IMR-90 (cell line): ENCODE data around the gene RPN2. TPM values are rescaled to one million over a fixed set of nuclear protein-coding genes. Genes with fewer than 3 reads are reported as not detected.

Source experiments
- ATAC-seq: fragments of 200-7000 bp; cut with Tn5 transposase; 2 replicates; pipeline ENCODE4 v1.9.1; 2020; ENCODE audit warnings: low read depth, mild to moderate bottlenecking, moderate library complexity
- BruUV-seq: library from RNA; stranded (reverse); fragments of 400-500 nt; replicated peaks from 2 replicates; lab custom pipeline; 2021; lab: Mats Ljungman, UMichigan
- CTCF ChIA-PET: fragments of 300-600 bp; formaldehyde crosslinking; extraction: SDS; loops from one replicate; lab custom pipeline; 2021; ENCODE audit warnings: antibody characterized with exemption; lab: Yijun Ruan, JAX
- POLR2A ChIA-PET: fragments of 300-600 bp; sonication (Branson Sonifier 250); formaldehyde crosslinking; loops from one replicate; lab custom pipeline; 2022; ENCODE audit warnings: antibody characterized with exemption; ENCODE audit not compliant: unreplicated experiment; lab: Charles Lee
- DNase-seq: peaks from one replicate; pipeline ENCODE4 v3.0.0; 2013
- H2AFZ ChIP-seq: replicated peaks from 2 replicates; pipeline ENCODE3; 2013; ENCODE audit warnings: low read length, mild to moderate bottlenecking; ENCODE audit not compliant: poor library complexity
- H2AK5ac ChIP-seq: 2 replicates; pipeline ENCODE4 v1.6.1; 2013; ENCODE audit warnings: low read depth, low read length, inconsistent platforms
- H2AK9ac ChIP-seq: replicated peaks from 2 replicates; pipeline ENCODE3; 2013; ENCODE audit warnings: mild to moderate bottlenecking, low read depth, low read length, moderate library complexity; ENCODE audit not compliant: poor library complexity
- H2BK120ac ChIP-seq: 2 replicates; pipeline ENCODE4 v1.6.1; 2013; ENCODE audit warnings: low read depth, low read length, inconsistent platforms
- H2BK15ac ChIP-seq: 3 replicates; pipeline ENCODE4 v1.6.1; 2013; ENCODE audit warnings: low read depth, low read length, inconsistent platforms
- H2BK20ac ChIP-seq: 2 replicates; pipeline ENCODE4 v1.6.1; 2013; ENCODE audit warnings: low read depth, mild to moderate bottlenecking, inconsistent platforms, low read length, moderate library complexity
- H2BK5ac ChIP-seq: 2 replicates; pipeline ENCODE4 v1.6.1; 2013; ENCODE audit warnings: mild to moderate bottlenecking, low read depth, low read length, inconsistent platforms; ENCODE audit not compliant: poor library complexity, severe bottlenecking
- H3K14ac ChIP-seq: replicated peaks from 2 replicates; pipeline ENCODE4 v1.6.1; 2013; ENCODE audit warnings: low read depth, low read length, inconsistent platforms
- H3K18ac ChIP-seq: 2 replicates; pipeline ENCODE4 v1.6.1; 2013; ENCODE audit warnings: low read depth, low read length, control low read depth
- H3K23ac ChIP-seq: 2 replicates; pipeline ENCODE4 v1.6.1; 2013; ENCODE audit warnings: low read depth, low read length, inconsistent platforms
- H3K27ac ChIP-seq: 2 replicates; pipeline ENCODE4 v1.5.1; 2013; ENCODE audit warnings: mild to moderate bottlenecking, control low read depth, low read length; ENCODE audit not compliant: insufficient read depth
- H3K27me3 ChIP-seq: 2 replicates; pipeline ENCODE4 v1.6.1; 2013; ENCODE audit warnings: low read length; ENCODE audit not compliant: control insufficient read depth, insufficient read depth
- H3K36me3 ChIP-seq: 2 replicates; pipeline ENCODE4 v1.6.1; 2013; ENCODE audit warnings: low read length, mixed read lengths; ENCODE audit not compliant: control insufficient read depth, insufficient read depth
- H3K4ac ChIP-seq: 2 replicates; pipeline ENCODE4 v1.6.1; 2013; ENCODE audit warnings: low read depth, low read length, inconsistent platforms
- H3K4me1 ChIP-seq: 2 replicates; pipeline ENCODE4 v1.6.1; 2013; ENCODE audit warnings: low read length, mixed read lengths; ENCODE audit not compliant: control insufficient read depth, insufficient read depth
- H3K4me2 ChIP-seq: 2 replicates; pipeline ENCODE4 v1.6.1; 2013; ENCODE audit warnings: low read depth, mild to moderate bottlenecking, control low read depth, low read length, moderate library complexity
- H3K4me3 ChIP-seq: 2 replicates; pipeline ENCODE4 v1.5.1; 2013; ENCODE audit warnings: low read depth, mild to moderate bottlenecking, control low read depth, low read length, moderate library complexity; ENCODE audit not compliant: insufficient read depth
- H3K56ac ChIP-seq: 2 replicates; pipeline ENCODE4 v1.6.1; 2013; ENCODE audit warnings: low read length, inconsistent platforms; ENCODE audit not compliant: insufficient read depth; ENCODE audit errors: extremely low read depth
- H3K79me1 ChIP-seq, 2 experiments: 2 replicates each; pipeline ENCODE4 v1.6.1; 2013; ENCODE audit warnings: low read length in 2 of 2, inconsistent platforms in 1 of 2, low read depth in 1 of 2
- H3K9ac ChIP-seq: 2 replicates; pipeline ENCODE4 v1.6.1; 2013; ENCODE audit warnings: low read depth, low read length, control low read depth
- H3K9me1 ChIP-seq: 2 replicates; pipeline ENCODE4 v1.6.1; 2013; ENCODE audit warnings: low read length, inconsistent platforms; ENCODE audit not compliant: insufficient read depth
- H3K9me3 ChIP-seq: 2 replicates; pipeline ENCODE4 v1.6.1; 2013; ENCODE audit warnings: low read length; ENCODE audit not compliant: control insufficient read depth, insufficient read depth
- H4K20me1 ChIP-seq: 2 replicates; pipeline ENCODE4 v1.6.1; 2013; ENCODE audit warnings: low read length, inconsistent platforms; ENCODE audit not compliant: insufficient read depth
- H4K5ac ChIP-seq: 2 replicates; pipeline ENCODE4 v1.6.1; 2013; ENCODE audit warnings: mild to moderate bottlenecking, low read depth, low read length, control low read depth
- H4K8ac ChIP-seq, 2 experiments: 2 replicates each; pipeline ENCODE4 v1.6.1; 2013; ENCODE audit warnings: low read depth in 2 of 2, low read length in 2 of 2, control low read depth in 1 of 2, inconsistent platforms in 1 of 2
- H4K91ac ChIP-seq: 2 replicates; pipeline ENCODE4 v1.6.1; 2013; ENCODE audit warnings: low read depth, low read length, inconsistent platforms; ENCODE audit not compliant: insufficient read depth
- BHLHE40 ChIP-seq: fragments of 150-350 bp; IDR thresholded peaks from 2 replicates; pipeline ENCODE4 v1.6.1; 2016; ENCODE audit warnings: mild to moderate bottlenecking, low read depth, low read length
- CEBPB ChIP-seq: IDR thresholded peaks from 2 replicates; pipeline ENCODE4 v1.6.1; 2012; ENCODE audit warnings: low read depth, low read length, improper control_type of control experiment
- CTCF ChIP-seq: conservative IDR thresholded peaks from 2 replicates; pipeline ENCODE4 v1.5.1; 2012; ENCODE audit warnings: mild to moderate bottlenecking, low read depth, low read length, improper control_type of control experiment
- ELK1 ChIP-seq: fragments of 150-350 bp; IDR thresholded peaks from 2 replicates; pipeline ENCODE4 v1.6.1; 2016; ENCODE audit warnings: low read depth, mild to moderate bottlenecking, low read length, moderate library complexity, borderline replicate concordance
- FOS ChIP-seq: fragments of 150-350 bp; IDR thresholded peaks from 2 replicates; pipeline ENCODE4 v1.6.1; 2016; ENCODE audit warnings: low read depth, low read length
- MAZ ChIP-seq: IDR thresholded peaks from 2 replicates; pipeline ENCODE4 v1.6.1; 2012; ENCODE audit warnings: low read depth, mild to moderate bottlenecking, low read length, improper control_type of control experiment, moderate library complexity, borderline replicate concordance
- MXI1 ChIP-seq: IDR thresholded peaks from 2 replicates; pipeline ENCODE4 v1.6.1; 2012; ENCODE audit warnings: low read depth, mild to moderate bottlenecking, low read length, moderate library complexity, borderline replicate concordance
- POLR2A ChIP-seq: IDR thresholded peaks from 2 replicates; pipeline ENCODE4 v1.6.1; 2012; ENCODE audit warnings: mild to moderate bottlenecking, low read depth, low read length
- RAD21 ChIP-seq: IDR thresholded peaks from 2 replicates; pipeline ENCODE4 v1.6.1; 2012; ENCODE audit warnings: low read length, improper control_type of control experiment
- RCOR1 ChIP-seq: IDR thresholded peaks from 2 replicates; pipeline ENCODE4 v1.6.1; 2012; ENCODE audit warnings: mild to moderate bottlenecking, low read length, improper control_type of control experiment; ENCODE audit not compliant: insufficient replicate concordance
- RFX5 ChIP-seq: IDR thresholded peaks from 2 replicates; pipeline ENCODE4 v1.8.0; 2012; ENCODE audit warnings: low read depth, mild to moderate bottlenecking, low read length, moderate library complexity
- SMC3 ChIP-seq: fragments of 150-350 bp; IDR thresholded peaks from 2 replicates; pipeline ENCODE4 v1.6.1; 2016; ENCODE audit warnings: low read depth, mild to moderate bottlenecking, antibody characterized with exemption, low read length, moderate library complexity
- USF2 ChIP-seq: fragments of 150-350 bp; IDR thresholded peaks from 2 replicates; pipeline ENCODE4 v1.6.1; 2017; ENCODE audit warnings: mild to moderate bottlenecking, antibody characterized with exemption, low read length, low read depth
- WGBS, 2 experiments: methylation state at CpG; one replicate each; pipeline versions ENCODE4 v1.1.5 to v1.1.7; 2013; ENCODE audit warnings: missing lambda C conversion rate in 2 of 2; ENCODE audit not compliant: insufficient read length in 1 of 2; ENCODE audit errors: extremely low coverage in 2 of 2; 5-methylcytosine and 5-hydroxymethylcytosine counted together
- dilution Hi-C: fragments of 300-500 bp; cut with HindIII; formaldehyde crosslinking; loops from one replicate; pipeline ENCODE4 v1.14.3; 2018; ENCODE audit warnings: low sequenced_read_pairs; ENCODE audit not compliant: unreplicated experiment
- in situ Hi-C: fragments of 300-500 bp; cut with MboI; formaldehyde crosslinking; loops from 3 replicates; pipeline ENCODE4 v1.14.3; 2019; ENCODE audit warnings: low sequenced_read_pairs, inconsistent platforms, mixed read lengths
- intact Hi-C: fragments of 100-400 bp; cut with micrococcal nuclease; formaldehyde crosslinking; loops from 2 replicates; pipeline ENCODE4 v1.10.0; 2022
- polyA plus RNA-seq, 3 experiments: library from polyadenylated mRNA; depleted of rRNA; stranded (reverse); fragments of >200 nt; gene quantifications; 2 replicates each; pipeline ENCODE4 v1.2.3, GENCODE V29; 2012; ENCODE audit warnings: low replicate concordance in 1 of 3
- total RNA-seq: library from RNA; depleted of rRNA; stranded (reverse); fragments of >200 nt; gene quantifications from 2 replicates; pipeline ENCODE4 v1.2.3, GENCODE V29; 2012

Gene RPN2
- total and polyA plus RNA-seq, 2 of the 4 experiments (the other 2 are of a cell fraction) = 305 to 481 TPM

- Histone ChIP-seq H2BK120ac (no peak overlapping the region), H3K9me1 (no peaks in the 10 kb centered on the region), H4K8ac (no peak overlapping the region), H2AK9ac (no peak overlapping the region), H3K23ac (no peak overlapping the region), H3K27me3 (no peaks in the 10 kb centered on the region), H4K5ac (no peak overlapping the region), H3K4ac (no peak overlapping the region), H3K4me2 (no peak overlapping the region), H3K9me3 (no peaks in the 10 kb centered on the region), H4K91ac (no peak overlapping the region), H3K14ac (no peak overlapping the region), H3K79me1 (no peaks in the 10 kb centered on the region), H4K20me1 (no peaks in the 10 kb centered on the region), H3K4me1 (no peaks in the 10 kb centered on the region), H3K27ac (no peak overlapping the region), H3K9ac (no peak overlapping the region), H2BK5ac (no peak overlapping the region), H2AFZ (no peak overlapping the region), H3K36me3 (no peaks in the 10 kb centered on the region), H2BK20ac (no peak overlapping the region), H3K56ac (no peak overlapping the region), H2BK15ac (no peak overlapping the region), H3K18ac (no peak overlapping the region), H2AK5ac (no peak overlapping the region), H3K4me3 (no peak overlapping the region)
- DNase-seq = no peak
- in situ Hi-C loops (no loop called here), intact Hi-C loops (loop anchor here (5.0 kb wide), 1 partner anchor 40 kb away; no protein-coding TSS in a partner anchor), dilution Hi-C loops (no loop called here)
- no peak for ATAC-seq
- no TSS peak for BruUV-seq
- WGBS, 2 experiments = no CpG with 5 or more reads among the region's 6 CpGs
- ChIA-PET CTCF (no interaction called here), POLR2A (no interaction called here)
- TF ChIP-seq FOS (no peak), MXI1 (no peak), RFX5 (no peak), RCOR1 (no peak), POLR2A (no peak), BHLHE40 (no peak), SMC3 (no peak), USF2 (no peak), MAZ (no peak), RAD21 (no peak), CTCF (no peak), CEBPB (no peak), ELK1 (no peak)
These were observed 31.9 kb upstream of the RPN2 start for GRCh38 chr20:37147250-37147649.
